MCF 10A (cell line): Measurements from ENCODE around the gene TMEM45A. TPM values are rescaled to one million over a fixed set of nuclear protein-coding genes. Genes with fewer than 3 reads are reported as not detected.

Source experiments
- BruUV-seq: library from RNA; stranded (reverse); fragments of 400-500 nt; replicated peaks from 2 replicates; lab custom pipeline; 2021; lab: Mats Ljungman, UMichigan
- CTCF ChIA-PET: fragments of 300-600 bp; sonication (Branson Sonifier 250); formaldehyde crosslinking; extraction: SDS; loops from one replicate; lab custom pipeline; 2021; ENCODE audit warnings: antibody characterized with exemption, inconsistent platforms; lab: Yijun Ruan, JAX
- POLR2A ChIA-PET: fragments of 300-600, 350-650 bp; sonication (Branson Sonifier 250); formaldehyde crosslinking; extraction: SDS; loops from one replicate; lab custom pipeline; 2020; ENCODE audit warnings: antibody characterized with exemption, inconsistent platforms; lab: Yijun Ruan, JAX
- DNase-seq: peaks from one replicate; pipeline ENCODE4 v3.0.0-alpha.2; 2018; ENCODE audit not compliant: unreplicated experiment
- H3K27ac Mint-ChIP-seq: one replicate; pipeline ENCODE4 v1.8.0; 2022; ENCODE audit warnings: mild to moderate bottlenecking, low read depth, mixed read lengths; ENCODE audit not compliant: unreplicated experiment
- H3K27me3 Mint-ChIP-seq: one replicate; pipeline ENCODE4 v1.8.0; 2022; ENCODE audit warnings: mixed read lengths; ENCODE audit not compliant: insufficient read depth, unreplicated experiment
- H3K36me3 Mint-ChIP-seq: one replicate; pipeline ENCODE4 v1.8.0; 2022; ENCODE audit warnings: mild to moderate bottlenecking, moderate library complexity, mixed read lengths; ENCODE audit not compliant: insufficient read depth, unreplicated experiment
- H3K4me1 Mint-ChIP-seq: one replicate; pipeline ENCODE4 v1.8.0; 2022; ENCODE audit warnings: mixed read lengths; ENCODE audit not compliant: insufficient read depth, unreplicated experiment
- H3K4me3 Mint-ChIP-seq: one replicate; pipeline ENCODE4 v1.8.0; 2022; ENCODE audit warnings: mild to moderate bottlenecking, moderate library complexity, mixed read lengths; ENCODE audit not compliant: unreplicated experiment
- H3K9me3 Mint-ChIP-seq: one replicate; pipeline ENCODE4 v1.8.0; 2022; ENCODE audit warnings: mixed read lengths; ENCODE audit not compliant: unreplicated experiment
- CTCF ChIP-seq: fragments of 200-600 bp; IDR thresholded peaks from one replicate; pipeline ENCODE4 v1.8.0; 2022; ENCODE audit warnings: antibody characterized with exemption, mild to moderate bottlenecking; ENCODE audit not compliant: unreplicated experiment
- intact Hi-C: fragments of 100-400 bp; cut with micrococcal nuclease; formaldehyde crosslinking; loops from 2 replicates; pipeline ENCODE4 v1.14.1; 2022
- total RNA-seq: library from RNA; stranded (reverse); gene quantifications from 2 replicates; pipeline ENCODE4 v1.2.3, GENCODE V29; 2022

The TMEM45A gene
- total RNA-seq, 1 experiment from 2014 or later, result 4.1 TPM

GRCh38 chr3:100554373-100554676 is 61.9 kb downstream of the TMEM45A start:
- intact Hi-C loops, result no loop called here
- Mint-ChIP-seq H3K4me1 (peaks cover 35% of the 10 kb centered on the region), H3K36me3 (peaks cover 6% of the 10 kb centered on the region), H3K4me3 (no peak overlapping the region), H3K27me3 (no peaks in the 10 kb centered on the region), H3K27ac (no peak overlapping the region), H3K9me3 (no peaks in the 10 kb centered on the region)
- POLR2A ChIA-PET, result no interaction called here
- BruUV-seq, result no TSS peak
- no peak for TF ChIP-seq CTCF
- no peak for DNase-seq
- CTCF ChIA-PET, result no interaction called here

- Mint-ChIP-seq H3K27ac (peak overlapping the region; percentile 46), H3K4me3 (no peak overlapping the region), H3K9me3 (no peaks in the 10 kb centered on the region), H3K4me1 (peaks cover 33% of the 10 kb centered on the region), H3K27me3 (no peaks in the 10 kb centered on the region), H3K36me3 (no peaks in the 10 kb centered on the region)
- peak; percentile 85 for DNase-seq
- intact Hi-C loops, result loop anchor here (2.0 kb wide), 1 partner anchor 64 kb away; the partner anchor contains the start of gene TMEM45A
- CTCF ChIA-PET, result no interaction called here
- BruUV-seq, result no TSS peak
- POLR2A ChIA-PET, result interaction anchor here (0.7 to 0.9 kb wide), 2 partner anchors 9 to 152 kb away, joined by 3 read pairs; no protein-coding TSS in a partner anchor
- no peak for TF ChIP-seq CTCF
These were observed 64.4 kb downstream of the TMEM45A start for GRCh38 chr3:100556673-100557310.

- intact Hi-C loops, result no loop called here
- no TSS peak for BruUV-seq
- no peak for TF ChIP-seq CTCF
- CTCF ChIA-PET, result interaction anchor here (0.6 to 1.4 kb wide), 2 partner anchors 96 to 1396 kb away, joined by 3 to 6 read pairs; no protein-coding TSS in a partner anchor
- DNase-seq, result no peak
- Mint-ChIP-seq H3K27me3 (no peaks in the 10 kb centered on the region), H3K4me1 (peaks cover 41% of the 10 kb centered on the region), H3K9me3 (no peaks in the 10 kb centered on the region), H3K4me3 (no peak overlapping the region), H3K27ac (peak overlapping the region; percentile 55), H3K36me3 (no peaks in the 10 kb centered on the region)
- POLR2A ChIA-PET, result no interaction called here
These were observed 65.8 kb downstream of the TMEM45A start for GRCh38 chr3:100558233-100558632.

GRCh38 chr3:100560426-100560825 is 68.0 kb downstream of the TMEM45A start:
- intact Hi-C loops, result no loop called here
- POLR2A ChIA-PET, result interaction anchor here (2.1 kb wide), 1 partner anchor 9 kb away, joined by 8 read pairs; no protein-coding TSS in a partner anchor
- no TSS peak for BruUV-seq
- Mint-ChIP-seq H3K9me3 (no peaks in the 10 kb centered on the region), H3K27ac (no peak overlapping the region), H3K36me3 (no peaks in the 10 kb centered on the region), H3K4me1 (peaks cover 37% of the 10 kb centered on the region), H3K4me3 (no peak overlapping the region), H3K27me3 (no peaks in the 10 kb centered on the region)
- CTCF ChIA-PET, result interaction anchor here (0.6 to 2.4 kb wide), 3 partner anchors 29 to 161 kb away, joined by 3 to 8 read pairs (median 3); no protein-coding TSS in a partner anchor
- TF ChIP-seq CTCF, result no peak
- DNase-seq, result no peak
